GM23248 (cell line): ENCODE results near the gene KLKB1. TPM values are rescaled to one million over a fixed set of nuclear protein-coding genes. Genes with fewer than 3 reads are reported as not detected.

Source experiments
- DNase-seq: peaks from one replicate; pipeline ENCODE4 v3.0.0-alpha.2; 2015
- H2AFZ ChIP-seq: fragments of 200-600 bp; sonication (generic); 2 replicates; pipeline ENCODE4 v1.6.1; 2016; ENCODE audit warnings: antibody characterized with exemption
- H3F3A ChIP-seq: fragments of 200-600 bp; sonication (generic); 2 replicates; pipeline ENCODE4 v1.6.1; 2016; ENCODE audit warnings: mild to moderate bottlenecking, antibody characterized with exemption, mixed run types; ENCODE audit not compliant: insufficient read depth
- H3K27ac ChIP-seq: fragments of 200-600 bp; sonication (generic); 2 replicates; pipeline ENCODE4 v1.5.1; 2016; ENCODE audit warnings: mild to moderate bottlenecking
- H3K27me3 ChIP-seq: fragments of 200-600 bp; sonication (generic); replicated peaks from 2 replicates; pipeline ENCODE4 v1.6.1; 2016; ENCODE audit warnings: mild to moderate bottlenecking; ENCODE audit not compliant: insufficient read depth
- H3K36me3 ChIP-seq: fragments of 200-600 bp; sonication (generic); 2 replicates; pipeline ENCODE4 v1.6.1; 2016; ENCODE audit warnings: low read depth, mild to moderate bottlenecking
- H3K4me1 ChIP-seq: fragments of 200-600 bp; sonication (generic); 2 replicates; pipeline ENCODE4 v1.6.1; 2016; ENCODE audit warnings: mild to moderate bottlenecking; ENCODE audit not compliant: insufficient read depth
- H3K4me2 ChIP-seq: fragments of 200-600 bp; sonication (generic); one replicate; pipeline ENCODE4 v1.6.1; 2016; ENCODE audit warnings: mild to moderate bottlenecking; ENCODE audit not compliant: unreplicated experiment
- H3K4me3 ChIP-seq: fragments of 200-600 bp; sonication (generic); 2 replicates; pipeline ENCODE4 v1.5.1; 2016; ENCODE audit warnings: mild to moderate bottlenecking
- H3K79me2 ChIP-seq: fragments of 200-600 bp; sonication (generic); 2 replicates; pipeline ENCODE4 v1.6.1; 2016; ENCODE audit warnings: mild to moderate bottlenecking; ENCODE audit not compliant: insufficient read depth
- H3K9ac ChIP-seq: fragments of 200-600 bp; sonication (generic); 2 replicates; pipeline ENCODE4 v1.6.1; 2016; ENCODE audit warnings: mild to moderate bottlenecking
- H3K9me2 ChIP-seq: fragments of 200-600 bp; sonication (generic); 2 replicates; pipeline ENCODE4 v1.6.1; 2016; ENCODE audit warnings: mixed run types, mild to moderate bottlenecking, moderate library complexity; ENCODE audit not compliant: insufficient read depth
- H3K9me3 ChIP-seq: fragments of 200-600 bp; sonication (generic); one replicate; pipeline ENCODE4 v1.6.1; 2017; ENCODE audit warnings: low read depth
- H4K20me1 ChIP-seq: fragments of 200-600 bp; sonication (generic); 2 replicates; pipeline ENCODE4 v1.6.0; 2016; ENCODE audit not compliant: insufficient read depth
- EZH2 ChIP-seq: fragments of 200-600 bp; sonication (generic); IDR thresholded peaks from 2 replicates; pipeline ENCODE4 v1.6.1; 2018; ENCODE audit warnings: antibody characterized with exemption, mild to moderate bottlenecking; ENCODE audit not compliant: insufficient read depth, poor library complexity, severe bottlenecking
- EZH2phosphoT487 ChIP-seq: fragments of 200-600 bp; sonication (generic); IDR thresholded peaks from 2 replicates; pipeline ENCODE4 v1.6.1; 2018; ENCODE audit warnings: antibody characterized with exemption, moderate library complexity, mild to moderate bottlenecking, low read depth; ENCODE audit not compliant: insufficient read depth
- WGBS, 2 experiments: methylation state at CpG; one replicate each; pipeline ENCODE4 v1.1.6; 2015 to 2017; ENCODE audit warnings: low lambda C conversion rate in 2 of 2, low coverage in 1 of 2; ENCODE audit errors: missing lambda C conversion rate in 2 of 2; 5-methylcytosine and 5-hydroxymethylcytosine counted together
- in situ Hi-C: fragments of 300-500 bp; cut with MboI; formaldehyde crosslinking; loops from 2 replicates; pipeline ENCODE4 v1.15.0; 2020
- polyA plus RNA-seq: library from polyadenylated mRNA; unstranded; fragments of >200 nt; fragmentation: Nextera tagmentation; extraction: Ambion mirVana; gene quantifications from 2 replicates; pipeline ENCODE4 v1.2.1, GENCODE V29; 2016
- total RNA-seq: library from RNA; depleted of rRNA; stranded (reverse); fragments of >200 nt; shearing (Covaris generic); gene quantifications from 2 replicates; pipeline ENCODE4 v1.2.3, GENCODE V29; 2014

KLKB1 gene
- total and polyA plus RNA-seq, 2 experiments from 2014 or later, result not detected

GRCh38 chr4:186249785-186250754 is 22.8 kb downstream of the KLKB1 start:
- Histone ChIP-seq H3K27ac (no peak overlapping the region), H3K9me3 (no peaks in the 10 kb centered on the region), H3K36me3 (no peaks in the 10 kb centered on the region), H3K4me2 (no peak overlapping the region), H2AFZ (no peak overlapping the region), H3K4me3 (no peak overlapping the region), H3K9me2 (no peaks in the 10 kb centered on the region), H3K79me2 (no peaks in the 10 kb centered on the region), H3K27me3 (no peaks in the 10 kb centered on the region), H3K9ac (no peak overlapping the region), H4K20me1 (no peaks in the 10 kb centered on the region), H3K4me1 (no peaks in the 10 kb centered on the region), H3F3A (no peaks in the 10 kb centered on the region)
- TF ChIP-seq EZH2phosphoT487 (no peak), EZH2 (no peak)
- in situ Hi-C loops, result no loop called here
- DNase-seq, result peak; percentile 17
- 29 to 33% methylated on average over 8 of the region's 8 CpGs for WGBS, 2 experiments

- H3K9me2 ChIP-seq, result no peaks in the 10 kb centered on the region
- no peaks in the 10 kb centered on the region for H3K4me1 ChIP-seq
- H3K4me2 ChIP-seq, result no peak overlapping the region
- in situ Hi-C loops, result no loop called here
- H3K9ac ChIP-seq, result no peak overlapping the region
- H3K9me3 ChIP-seq, result no peaks in the 10 kb centered on the region
- no peaks in the 10 kb centered on the region for H3F3A ChIP-seq
- H2AFZ ChIP-seq, result no peak overlapping the region
- H3K36me3 ChIP-seq, result no peaks in the 10 kb centered on the region
- H3K4me3 ChIP-seq, result no peak overlapping the region
- H3K79me2 ChIP-seq, result no peaks in the 10 kb centered on the region
- DNase-seq, result no peak
- no peaks in the 10 kb centered on the region for H3K27me3 ChIP-seq
- no peaks in the 10 kb centered on the region for H4K20me1 ChIP-seq
- H3K27ac ChIP-seq, result no peak overlapping the region
- WGBS, 2 experiments, result 26 to 39% methylated on average over 2 of the region's 2 CpGs
- TF ChIP-seq EZH2 (no peak), EZH2phosphoT487 (no peak)
Observed at GRCh38 chr4:186250760-186251159, 23.5 kb downstream of the KLKB1 start.

GRCh38 chr4:186255122-186255521 is 27.8 kb downstream of the KLKB1 start:
- Histone ChIP-seq H3K36me3 (no peaks in the 10 kb centered on the region), H3K27me3 (no peaks in the 10 kb centered on the region), H3K4me1 (no peaks in the 10 kb centered on the region), H3K9me3 (no peaks in the 10 kb centered on the region), H3K27ac (no peak overlapping the region), H3F3A (no peaks in the 10 kb centered on the region), H3K4me2 (no peak overlapping the region), H3K9ac (no peak overlapping the region), H3K9me2 (no peaks in the 10 kb centered on the region), H4K20me1 (no peaks in the 10 kb centered on the region), H3K4me3 (no peak overlapping the region), H3K79me2 (no peaks in the 10 kb centered on the region), H2AFZ (no peak overlapping the region)
- in situ Hi-C loops, result no loop called here
- TF ChIP-seq EZH2 (no peak), EZH2phosphoT487 (no peak)
- WGBS, 2 experiments, result 34 to 44% methylated on average over 3 of the region's 3 CpGs
- DNase-seq, result no peak

GRCh38 chr4:186258216-186258811 is 31.0 kb downstream of the KLKB1 start:
- 51 to 56% methylated on average over 12 of the region's 12 CpGs for WGBS, 2 experiments
- TF ChIP-seq EZH2phosphoT487 (no peak), EZH2 (no peak)
- in situ Hi-C loops, result no loop called here

More at GRCh38 chr4:186258216-186258811, 31.0 kb downstream of the KLKB1 start:
- no peaks in the 10 kb centered on the region for H3K9me2 ChIP-seq
- no peak overlapping the region for H3K4me3 ChIP-seq
- H3K4me2 ChIP-seq, result no peak overlapping the region
- no peak overlapping the region for H3K9ac ChIP-seq
- no peaks in the 10 kb centered on the region for H3K4me1 ChIP-seq
- no peak overlapping the region for H3K27ac ChIP-seq
- H3F3A ChIP-seq, result no peaks in the 10 kb centered on the region
- no peaks in the 10 kb centered on the region for H3K27me3 ChIP-seq
- H4K20me1 ChIP-seq, result no peaks in the 10 kb centered on the region
- H3K79me2 ChIP-seq, result no peaks in the 10 kb centered on the region
- no peaks in the 10 kb centered on the region for H3K36me3 ChIP-seq
- DNase-seq, result no peak
- H2AFZ ChIP-seq, result no peak overlapping the region
- no peaks in the 10 kb centered on the region for H3K9me3 ChIP-seq
